GM12865 (cell line): ENCODE results near the gene SPATA46.

Source experiments
- DNase-seq: peaks from one replicate; pipeline ENCODE4 v3.0.0; 2010; ENCODE audit warnings: low read depth
- H3K4me3 ChIP-seq: 2 replicates; pipeline ENCODE4 v1.5.1; 2011; ENCODE audit warnings: mild to moderate bottlenecking, low read depth, low read length, control low read depth
- CTCF ChIP-seq: IDR thresholded peaks from 2 replicates; pipeline ENCODE4 v1.5.1; 2011; ENCODE audit warnings: low read length, control low read depth, low read depth, inconsistent platforms; ENCODE audit not compliant: insufficient read depth; ENCODE audit errors: missing control alignments

Gene SPATA46

GRCh38 chr1:162383091-162383490 lies 6.4 kb upstream of the SPATA46 start:
- no peak overlapping the region for H3K4me3 ChIP-seq
- DNase-seq, result no peak
- no peak for TF ChIP-seq CTCF

- H3K4me3 ChIP-seq, result no peak overlapping the region
- TF ChIP-seq CTCF, result no peak
- no peak for DNase-seq
These were observed 5.5 kb upstream of the SPATA46 start for GRCh38 chr1:162381941-162382750.

DNA sequence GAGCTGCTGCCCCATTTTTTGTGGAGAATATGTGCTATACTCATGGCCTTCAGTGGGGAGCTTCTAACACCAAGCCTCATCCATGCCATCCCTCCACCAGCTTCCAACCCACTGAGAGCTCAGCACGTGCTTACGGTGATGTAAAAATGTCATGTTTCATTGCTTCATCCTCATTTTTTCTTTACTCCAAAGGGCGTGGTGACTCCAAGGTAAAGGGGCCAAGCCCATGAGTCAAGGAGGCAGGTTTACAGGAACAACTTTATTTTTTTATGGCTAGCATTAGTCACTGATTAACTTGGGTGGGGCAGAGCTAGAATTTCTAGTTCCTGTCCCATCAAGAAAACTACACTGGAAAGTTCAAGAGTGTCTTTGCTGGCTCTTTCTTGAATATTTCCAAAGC lies 4.7 kb upstream of the SPATA46 start, which contains the start of gene C1orf226:
Gene C1orf226 (plus strand): TSS at position 346 of the 400 bp plus-strand sequence. CDS start 174 bp downstream, outside the sequence.
- no peak within 1 kb of the TSS for H3K4me3 ChIP-seq
- TF ChIP-seq CTCF, result no peak
- DNase-seq, result no peak

DNA sequence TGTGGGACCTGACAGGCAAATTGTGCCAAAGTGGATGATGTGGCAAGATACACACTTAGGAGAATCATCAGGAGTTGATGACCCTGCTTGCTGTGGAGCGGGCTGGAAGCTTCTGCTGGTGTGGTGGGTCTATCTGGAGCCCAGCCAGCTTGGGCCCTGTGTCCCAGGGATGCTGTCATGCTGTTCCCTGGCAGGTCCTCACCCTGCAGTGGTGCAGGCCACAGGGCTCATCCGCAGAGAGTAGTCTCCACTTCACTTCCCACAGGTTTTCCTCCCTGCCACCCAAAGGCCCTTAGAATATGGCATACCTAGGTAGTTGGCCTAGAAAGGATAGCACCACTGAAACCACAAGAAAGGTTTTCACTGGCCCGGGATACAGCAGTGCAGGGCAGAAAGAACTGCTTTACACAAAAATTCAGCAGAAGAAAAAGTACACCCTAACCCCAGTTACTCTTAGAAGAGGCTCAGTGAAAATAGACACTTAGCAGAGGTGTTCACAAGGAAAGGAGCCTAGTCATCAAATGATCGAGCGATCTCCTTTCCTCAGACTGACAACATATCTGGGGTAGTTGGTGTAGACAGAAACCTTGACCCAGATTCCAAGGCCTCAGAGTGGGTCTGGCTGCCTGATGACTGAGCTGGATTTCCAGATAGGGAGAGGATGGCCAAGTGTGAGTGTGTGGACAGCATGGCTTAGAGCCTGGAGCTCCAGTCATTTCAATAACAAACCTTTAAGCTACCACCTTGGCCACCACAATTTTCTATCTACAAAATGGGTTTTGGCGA lies 3.6 kb upstream of the SPATA46 start:
- no peak for TF ChIP-seq CTCF
- H3K4me3 ChIP-seq, result no peak overlapping the region
- no peak for DNase-seq

DNA sequence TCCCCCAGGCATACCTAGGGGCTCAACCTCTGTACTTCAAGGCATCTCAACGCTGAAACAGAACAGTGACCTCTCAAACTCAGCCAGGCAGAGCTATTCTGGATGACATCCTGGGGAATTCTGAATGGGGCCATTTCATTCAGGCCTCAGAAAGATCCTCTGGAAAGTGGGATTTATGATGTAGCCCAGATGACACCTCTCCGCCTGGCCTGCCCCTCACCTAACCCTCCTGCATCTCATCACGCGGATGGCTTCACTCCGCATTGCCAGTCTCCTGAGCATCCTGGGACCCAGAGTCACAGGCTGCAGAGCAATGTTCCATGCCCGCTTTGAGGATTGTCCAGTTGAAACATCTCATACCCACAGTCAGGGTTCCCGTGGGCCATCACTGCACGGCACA lies 1.2 kb downstream of the SPATA46 start:
- H3K4me3 ChIP-seq, result no peak overlapping the region
- no peak for TF ChIP-seq CTCF
- DNase-seq, result no peak

DNA sequence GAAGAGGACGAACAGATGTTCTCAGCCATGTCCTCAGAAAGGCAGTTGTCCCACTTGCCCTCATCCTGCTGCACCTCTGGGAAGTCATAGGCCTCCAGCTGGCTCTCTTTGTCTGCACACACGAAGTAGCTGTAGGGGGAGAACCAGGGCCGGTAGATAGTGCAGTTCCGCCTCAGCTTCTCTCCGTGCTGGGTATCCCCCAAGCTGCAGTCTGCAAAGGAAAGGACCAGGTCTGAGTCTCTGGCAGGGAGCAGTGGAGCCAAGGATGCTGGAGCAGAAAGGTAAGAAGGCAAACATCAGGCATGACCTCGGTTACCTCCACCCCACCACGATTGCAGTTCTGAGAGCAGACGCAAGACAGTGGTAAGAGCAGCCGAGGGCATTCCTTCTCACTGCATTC lies 2.2 kb downstream of the SPATA46 start:
- no peak for DNase-seq
- TF ChIP-seq CTCF, result no peak
- no peak overlapping the region for H3K4me3 ChIP-seq
